GM23338 (cell line): ENCODE results near the gene ZNF708. TPM values are rescaled to one million over a fixed set of nuclear protein-coding genes. Genes with fewer than 3 reads are reported as not detected.
"Not testable (repeated sequence)": the region's sequence is repeated elsewhere in the genome, so short reads cannot be mapped to it uniquely, and the experiment has no call there.

Experiments used
- ATAC-seq: fragments of 200-7000 bp; cut with Tn5 transposase; 3 replicates; pipeline ENCODE4 v1.9.1; 2020
- DNase-seq: peaks from one replicate; pipeline ENCODE4 v3.0.0-alpha.2; 2015; ENCODE audit warnings: low spot score
- H2AFZ ChIP-seq: fragments of 200-600 bp; sonication (generic); 2 replicates; pipeline ENCODE4 v1.8.0; 2016; ENCODE audit warnings: antibody characterized with exemption, mild to moderate bottlenecking, moderate library complexity
- H3F3A ChIP-seq: fragments of 200-600 bp; sonication (generic); replicated peaks from 2 replicates; pipeline ENCODE4 v1.8.0; 2017; ENCODE audit warnings: antibody characterized with exemption, mixed run types, low read depth
- H3K27ac ChIP-seq: fragments of 200-600 bp; sonication (generic); 2 replicates; pipeline ENCODE4 v1.6.1; 2016; ENCODE audit warnings: low read depth
- H3K27me3 ChIP-seq: fragments of 200-600 bp; sonication (generic); 2 replicates; pipeline ENCODE4 v1.8.0; 2016; ENCODE audit warnings: mild to moderate bottlenecking, mixed run types, moderate library complexity; ENCODE audit not compliant: insufficient read depth
- H3K36me3 ChIP-seq: fragments of 200-600 bp; sonication (generic); 2 replicates; pipeline ENCODE4 v1.8.0; 2016; ENCODE audit warnings: mild to moderate bottlenecking; ENCODE audit not compliant: insufficient read depth
- H3K4me1 ChIP-seq: fragments of 200-600 bp; sonication (generic); 2 replicates; pipeline ENCODE4 v1.8.0; 2016; ENCODE audit warnings: mild to moderate bottlenecking, moderate library complexity; ENCODE audit not compliant: insufficient read depth
- H3K4me2 ChIP-seq: fragments of 200-600 bp; sonication (generic); 2 replicates; pipeline ENCODE4 v1.7.1; 2017; ENCODE audit warnings: mixed run types
- H3K4me3 ChIP-seq: fragments of 200-600 bp; sonication (generic); 2 replicates; pipeline ENCODE4 v1.6.1; 2016; ENCODE audit warnings: mixed run types
- H3K79me2 ChIP-seq: fragments of 200-600 bp; sonication (generic); replicated peaks from 2 replicates; pipeline ENCODE4 v1.8.0; 2017; ENCODE audit warnings: mild to moderate bottlenecking; ENCODE audit not compliant: insufficient read depth
- H3K9me2 ChIP-seq: fragments of 200-600 bp; sonication (generic); 2 replicates; pipeline ENCODE4 v1.8.0; 2017; ENCODE audit not compliant: insufficient read depth
- H4K20me1 ChIP-seq: fragments of 200-600 bp; sonication (generic); replicated peaks from 2 replicates; pipeline ENCODE4 v1.8.0; 2017; ENCODE audit warnings: mild to moderate bottlenecking; ENCODE audit not compliant: insufficient read depth
- H3K27ac Mint-ChIP-seq: 2 replicates; pipeline ENCODE4 v1.8.0; 2020; ENCODE audit warnings: inconsistent platforms, mild to moderate bottlenecking, moderate library complexity, mixed read lengths
- H3K27me3 Mint-ChIP-seq: 3 replicates; pipeline ENCODE4 v1.8.0; 2022; ENCODE audit warnings: low read depth, mild to moderate bottlenecking, moderate library complexity, mixed read lengths, inconsistent platforms; ENCODE audit not compliant: insufficient read depth, poor library complexity
- H3K36me3 Mint-ChIP-seq: 3 replicates; pipeline ENCODE4 v1.8.0; 2021; ENCODE audit warnings: low read depth, mild to moderate bottlenecking, inconsistent platforms, moderate library complexity, mixed read lengths
- H3K4me1 Mint-ChIP-seq: 3 replicates; pipeline ENCODE4 v1.8.0; 2020; ENCODE audit warnings: mild to moderate bottlenecking, inconsistent platforms, mixed read lengths
- H3K4me3 Mint-ChIP-seq: 3 replicates; pipeline ENCODE4 v1.8.0; 2021; ENCODE audit warnings: moderate library complexity, mild to moderate bottlenecking, inconsistent platforms, mixed read lengths
- H3K9me3 Mint-ChIP-seq: 3 replicates; pipeline ENCODE4 v1.8.0; 2020; ENCODE audit warnings: moderate library complexity, mild to moderate bottlenecking, inconsistent platforms, mixed read lengths
- NANOG ChIP-seq: IDR thresholded peaks from 2 replicates; pipeline ENCODE4 v1.6.1; 2016; ENCODE audit warnings: antibody characterized with exemption, borderline replicate concordance
- polyA plus RNA-seq: library from polyadenylated mRNA; unstranded; fragments of >200 nt; fragmentation: Nextera tagmentation; extraction: Ambion mirVana; gene quantifications from 2 replicates; pipeline ENCODE4 v1.2.1, GENCODE V29; 2016
- total RNA-seq: library from RNA; depleted of rRNA; stranded (reverse); fragments of >200 nt; shearing (Covaris generic); gene quantifications from 2 replicates; pipeline ENCODE4 v1.2.3, GENCODE V29; 2014
- TF ChIP-seq, protein P1 (sequence below): fragments of 250-450 bp; sonication (Bioruptor Pico); IDR thresholded peaks from 2 replicates; pipeline ENCODE4 v1.5.0; 2020; ENCODE audit warnings: mild to moderate bottlenecking, moderate library complexity

The ZNF708 gene
- total and polyA plus RNA-seq, 2 experiments from 2014 or later: 15.7 to 71.9 TPM

DNA sequence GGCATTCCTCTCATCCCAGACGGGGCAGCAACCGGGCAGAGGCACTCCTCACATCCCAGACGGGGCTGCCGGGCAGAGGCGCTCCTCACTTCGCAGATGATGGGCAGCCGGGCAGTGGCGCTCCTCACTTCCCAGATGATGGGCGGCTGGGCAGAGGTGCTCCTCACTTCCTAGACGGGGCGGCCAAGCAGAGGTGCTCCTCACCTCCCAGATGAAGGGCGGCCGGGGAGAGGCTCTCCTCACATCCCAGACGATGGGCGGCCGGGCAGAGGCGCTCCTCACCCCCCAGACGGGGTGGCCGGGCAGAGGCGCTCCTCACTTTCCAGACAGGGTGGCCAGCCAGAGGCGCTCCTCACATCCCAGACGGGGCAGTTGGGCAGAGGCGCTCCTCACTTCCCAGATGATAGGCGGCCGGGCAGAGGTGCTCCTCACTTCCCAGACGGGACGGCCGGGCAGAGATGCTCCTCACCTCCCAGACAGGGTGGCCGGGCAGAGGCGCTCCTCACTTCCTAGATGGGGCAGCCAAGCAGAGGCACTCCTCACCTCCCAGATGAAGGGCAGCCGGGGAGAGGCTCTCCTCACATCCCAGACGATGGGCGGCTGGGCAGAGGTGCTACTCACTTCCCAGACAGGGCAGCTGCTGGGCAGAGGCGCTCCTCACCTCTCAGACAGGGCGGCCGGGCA, 68.9 kb downstream of the ZNF708 start (continued):
- TF ChIP-seq, protein P1, sequence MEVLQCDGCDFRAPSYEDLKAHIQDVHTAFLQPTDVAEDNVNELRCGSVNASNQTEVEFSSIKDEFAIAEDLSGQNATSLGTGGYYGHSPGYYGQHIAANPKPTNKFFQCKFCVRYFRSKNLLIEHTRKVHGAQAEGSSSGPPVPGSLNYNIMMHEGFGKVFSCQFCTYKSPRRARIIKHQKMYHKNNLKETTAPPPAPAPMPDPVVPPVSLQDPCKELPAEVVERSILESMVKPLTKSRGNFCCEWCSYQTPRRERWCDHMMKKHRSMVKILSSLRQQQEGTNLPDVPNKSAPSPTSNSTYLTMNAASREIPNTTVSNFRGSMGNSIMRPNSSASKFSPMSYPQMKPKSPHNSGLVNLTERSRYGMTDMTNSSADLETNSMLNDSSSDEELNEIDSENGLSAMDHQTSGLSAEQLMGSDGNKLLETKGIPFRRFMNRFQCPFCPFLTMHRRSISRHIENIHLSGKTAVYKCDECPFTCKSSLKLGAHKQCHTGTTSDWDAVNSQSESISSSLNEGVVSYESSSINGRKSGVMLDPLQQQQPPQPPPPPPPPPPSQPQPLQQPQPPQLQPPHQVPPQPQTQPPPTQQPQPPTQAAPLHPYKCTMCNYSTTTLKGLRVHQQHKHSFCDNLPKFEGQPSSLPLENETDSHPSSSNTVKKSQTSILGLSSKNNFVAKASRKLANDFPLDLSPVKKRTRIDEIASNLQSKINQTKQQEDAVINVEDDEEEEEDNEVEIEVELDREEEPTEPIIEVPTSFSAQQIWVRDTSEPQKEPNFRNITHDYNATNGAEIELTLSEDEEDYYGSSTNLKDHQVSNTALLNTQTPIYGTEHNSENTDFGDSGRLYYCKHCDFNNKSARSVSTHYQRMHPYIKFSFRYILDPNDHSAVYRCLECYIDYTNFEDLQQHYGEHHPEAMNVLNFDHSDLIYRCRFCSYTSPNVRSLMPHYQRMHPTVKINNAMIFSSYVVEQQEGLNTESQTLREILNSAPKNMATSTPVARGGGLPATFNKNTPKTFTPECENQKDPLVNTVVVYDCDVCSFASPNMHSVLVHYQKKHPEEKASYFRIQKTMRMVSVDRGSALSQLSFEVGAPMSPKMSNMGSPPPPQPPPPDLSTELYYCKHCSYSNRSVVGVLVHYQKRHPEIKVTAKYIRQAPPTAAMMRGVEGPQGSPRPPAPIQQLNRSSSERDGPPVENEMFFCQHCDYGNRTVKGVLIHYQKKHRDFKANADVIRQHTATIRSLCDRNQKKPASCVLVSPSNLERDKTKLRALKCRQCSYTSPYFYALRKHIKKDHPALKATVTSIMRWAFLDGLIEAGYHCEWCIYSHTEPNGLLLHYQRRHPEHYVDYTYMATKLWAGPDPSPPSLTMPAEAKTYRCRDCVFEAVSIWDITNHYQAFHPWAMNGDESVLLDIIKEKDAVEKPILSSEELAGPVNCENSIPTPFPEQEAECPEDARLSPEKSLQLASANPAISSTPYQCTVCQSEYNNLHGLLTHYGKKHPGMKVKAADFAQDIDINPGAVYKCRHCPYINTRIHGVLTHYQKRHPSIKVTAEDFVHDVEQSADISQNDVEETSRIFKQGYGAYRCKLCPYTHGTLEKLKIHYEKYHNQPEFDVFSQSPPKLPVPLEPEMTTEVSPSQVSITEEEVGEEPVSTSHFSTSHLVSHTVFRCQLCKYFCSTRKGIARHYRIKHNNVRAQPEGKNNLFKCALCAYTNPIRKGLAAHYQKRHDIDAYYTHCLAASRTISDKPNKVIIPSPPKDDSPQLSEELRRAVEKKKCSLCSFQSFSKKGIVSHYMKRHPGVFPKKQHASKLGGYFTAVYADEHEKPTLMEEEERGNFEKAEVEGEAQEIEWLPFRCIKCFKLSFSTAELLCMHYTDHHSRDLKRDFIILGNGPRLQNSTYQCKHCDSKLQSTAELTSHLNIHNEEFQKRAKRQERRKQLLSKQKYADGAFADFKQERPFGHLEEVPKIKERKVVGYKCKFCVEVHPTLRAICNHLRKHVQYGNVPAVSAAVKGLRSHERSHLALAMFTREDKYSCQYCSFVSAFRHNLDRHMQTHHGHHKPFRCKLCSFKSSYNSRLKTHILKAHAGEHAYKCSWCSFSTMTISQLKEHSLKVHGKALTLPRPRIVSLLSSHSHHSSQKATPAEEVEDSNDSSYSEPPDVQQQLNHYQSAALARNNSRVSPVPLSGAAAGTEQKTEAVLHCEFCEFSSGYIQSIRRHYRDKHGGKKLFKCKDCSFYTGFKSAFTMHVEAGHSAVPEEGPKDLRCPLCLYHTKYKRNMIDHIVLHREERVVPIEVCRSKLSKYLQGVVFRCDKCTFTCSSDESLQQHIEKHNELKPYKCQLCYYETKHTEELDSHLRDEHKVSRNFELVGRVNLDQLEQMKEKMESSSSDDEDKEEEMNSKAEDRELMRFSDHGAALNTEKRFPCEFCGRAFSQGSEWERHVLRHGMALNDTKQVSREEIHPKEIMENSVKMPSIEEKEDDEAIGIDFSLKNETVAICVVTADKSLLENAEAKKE (CRISPR knock-in tag): no peak

DNA sequence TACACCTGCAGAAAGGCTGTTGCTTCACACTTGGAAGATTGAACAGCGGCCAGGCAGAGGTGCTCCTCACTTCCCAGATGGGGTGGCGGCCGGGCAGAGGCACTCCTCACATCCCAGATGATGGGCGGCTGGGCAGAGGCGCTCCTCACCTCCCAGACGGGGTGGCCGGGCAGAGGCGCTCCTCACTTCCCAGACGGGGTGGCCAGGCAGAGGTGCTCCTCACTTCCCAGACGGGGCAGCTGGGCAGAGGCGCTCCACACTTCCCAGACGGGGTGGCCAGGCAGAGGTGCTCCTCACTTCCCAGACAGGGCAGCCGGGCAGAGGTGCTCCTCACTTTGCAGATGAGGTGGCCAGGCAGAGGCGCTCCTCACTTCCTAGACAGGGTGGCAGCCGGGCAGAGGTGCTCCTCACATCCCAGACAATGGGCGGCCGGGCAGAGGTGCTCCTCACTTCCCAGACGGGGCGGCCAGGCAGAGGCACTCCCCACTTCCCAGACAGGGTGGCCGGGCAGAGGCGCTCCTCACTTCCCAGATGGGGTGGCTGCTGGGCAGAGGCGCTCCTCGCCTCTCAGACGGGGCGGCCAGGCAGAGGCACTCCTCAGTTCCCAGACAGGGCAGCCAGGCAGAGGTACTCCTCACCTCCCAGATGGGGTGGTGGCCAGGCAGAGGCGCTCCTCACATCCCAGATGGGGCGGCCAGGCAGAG, 69.6 kb downstream of the ZNF708 start:
- not testable (repeated sequence) for H3K27ac Mint-ChIP-seq, DNase-seq, H3K4me3 ChIP-seq, H3K27me3 ChIP-seq, H3K27me3 Mint-ChIP-seq, H3K79me2 ChIP-seq, ATAC-seq, H3K4me3 Mint-ChIP-seq, H3K4me2 ChIP-seq, H2AFZ ChIP-seq, H3K4me1 ChIP-seq, H3K36me3 ChIP-seq, H3K27ac ChIP-seq, H3K4me1 Mint-ChIP-seq, H4K20me1 ChIP-seq, H3F3A ChIP-seq
- H3K36me3 Mint-ChIP-seq: peaks cover 51% of the 10 kb centered on the region
- H3K9me3 Mint-ChIP-seq: peaks cover 80% of the 10 kb centered on the region
- peaks cover 10% of the 10 kb centered on the region; the same call in 1 of the 2 replicates for H3K9me2 ChIP-seq

DNA sequence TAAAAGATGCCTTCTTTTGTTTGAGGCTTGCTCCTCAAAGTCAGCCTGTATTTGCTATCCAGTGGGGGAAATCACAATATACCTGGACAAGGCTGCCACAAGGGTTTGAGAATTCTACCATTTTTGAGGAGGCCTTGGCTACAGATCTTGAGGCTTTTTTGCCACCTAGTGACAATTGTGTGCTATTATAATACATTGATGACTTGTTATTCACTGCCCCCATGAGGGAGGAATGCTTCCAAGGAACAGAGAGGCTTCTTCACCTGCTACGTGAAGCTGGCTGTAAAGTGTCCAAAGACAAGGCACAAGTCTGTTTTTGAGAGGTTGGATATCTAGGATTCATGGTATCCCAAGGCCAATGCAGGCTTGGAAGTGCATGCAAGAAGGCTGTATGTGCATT, 72.5 kb downstream of the ZNF708 start:
- peaks cover 48% of the 10 kb centered on the region for H3K36me3 Mint-ChIP-seq
- DNase-seq: peak; percentile 91
- Histone ChIP-seq H3K36me3 (no peaks in the 10 kb centered on the region), H3K4me2 (no peak overlapping the region), H3K9me2 (peaks cover 10% of the 10 kb centered on the region; the same call in 1 of the 2 replicates), H3K4me3 (no peak overlapping the region), H3K27me3 (no peaks in the 10 kb centered on the region), H3K4me1 (no peaks in the 10 kb centered on the region), H3K27ac (no peak overlapping the region), H3F3A (no peaks in the 10 kb centered on the region), H3K79me2 (no peaks in the 10 kb centered on the region), H4K20me1 (no peaks in the 10 kb centered on the region), H2AFZ (peak overlapping the region; percentile 56; the same call in 1 of the 2 replicates)
- no peak overlapping the region for H3K4me3 Mint-ChIP-seq
- H3K9me3 Mint-ChIP-seq: peaks cover 71% of the 10 kb centered on the region
- H3K27ac Mint-ChIP-seq: no peak overlapping the region
- peaks cover 10% of the 10 kb centered on the region for H3K27me3 Mint-ChIP-seq
- no peaks in the 10 kb centered on the region for H3K4me1 Mint-ChIP-seq
- ATAC-seq: peak; percentile 80
- no peak for TF ChIP-seq NANOG
- TF ChIP-seq, protein P1 (CRISPR knock-in tag): no peak
